GM12878 (cell line): Measurements from ENCODE around the gene CD1D.

ENCODE experiments used
- CREM ChIP-seq: IDR thresholded peaks from 2 replicates; pipeline ENCODE4 v1.6.1; 2014; ENCODE audit warnings: antibody characterized with exemption, low read depth
- EED ChIP-seq: sonication (generic); IDR thresholded peaks from 2 replicates; pipeline ENCODE4 v1.6.1; 2016; ENCODE audit warnings: antibody characterized with exemption, low read depth
- EP300 ChIP-seq, 2 experiments: fragments of 150-350 bp in 1 of 2; IDR thresholded peaks; 2 replicates each; pipeline ENCODE4 v1.6.1; 2011 to 2012; ENCODE audit warnings: low read depth in 2 of 2, low read length in 2 of 2, borderline replicate concordance in 1 of 2, improper control_type of control experiment in 1 of 2, inconsistent platforms in 1 of 2; ENCODE audit not compliant: control insufficient read depth in 1 of 2
- HCFC1 ChIP-seq: fragments of 150-350 bp; IDR thresholded peaks from 2 replicates; pipeline ENCODE4 v1.6.1; 2014; ENCODE audit warnings: low read length
- POLR2A ChIP-seq: IDR thresholded peaks from 2 replicates; pipeline ENCODE4 v1.6.1; 2011; ENCODE audit warnings: low read depth, mild to moderate bottlenecking, low read length
- POLR2AphosphoS5 ChIP-seq: IDR thresholded peaks from 2 replicates; pipeline ENCODE4 v1.6.1; 2011; ENCODE audit warnings: mild to moderate bottlenecking, low read length, inconsistent platforms
- RAD21 ChIP-seq: IDR thresholded peaks from 2 replicates; pipeline ENCODE4 v1.6.1; 2011; ENCODE audit warnings: mild to moderate bottlenecking, low read depth, low read length, moderate library complexity; ENCODE audit not compliant: insufficient read depth
- SP1 ChIP-seq: IDR thresholded peaks from one replicate; pipeline ENCODE4 v1.6.1; 2011; ENCODE audit warnings: low read depth, low read length
- TF ChIP-seq, protein P1 (sequence below), 3 experiments: IDR thresholded peaks in 2 of 3; conservative IDR thresholded peaks in 1 of 3; 2 replicates each; pipeline ENCODE4 v1.5.1; 2011; ENCODE audit warnings: low read depth in 3 of 3, low read length in 3 of 3, mild to moderate bottlenecking in 3 of 3, control low read depth in 2 of 3, moderate library complexity in 2 of 3, inconsistent platforms in 1 of 3, mixed read lengths in 1 of 3; ENCODE audit not compliant: control insufficient read depth in 2 of 3, insufficient read depth in 1 of 3; ENCODE audit errors: extremely low read depth in 1 of 3
- TF ChIP-seq, protein P2 (sequence below): fragments of 450-650 bp; IDR thresholded peaks from 2 replicates; pipeline ENCODE4 v1.6.1; 2016; ENCODE audit warnings: mild to moderate bottlenecking, moderate library complexity, borderline replicate concordance

DNA sequence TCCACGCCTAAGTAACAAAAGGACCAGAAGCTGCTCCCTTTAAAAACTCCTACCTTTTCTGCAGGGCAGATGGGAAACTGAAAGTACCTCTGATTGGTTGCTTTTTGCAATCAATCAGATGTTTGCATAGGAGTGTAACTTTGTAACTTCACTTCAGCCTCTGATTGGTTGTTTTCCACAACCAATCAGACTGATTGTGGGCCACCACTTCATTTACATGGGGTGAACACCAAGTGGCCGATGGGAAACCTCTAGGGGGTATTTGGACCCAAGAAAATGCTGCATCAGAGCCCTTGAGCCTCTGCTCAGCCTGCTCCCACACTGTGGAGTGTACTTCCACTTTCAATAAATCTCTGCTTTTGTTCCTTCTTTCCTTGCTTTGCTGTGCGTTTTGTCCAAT is 32.8 kb upstream of the CD1D start:
- TF ChIP-seq RAD21 (no peak), POLR2AphosphoS5 (no peak), EP300 (IDR thresholded peaks at IDR 0.05; ENCODE audit: borderline replicate concordance in 1 of 2, control insufficient read depth in 1 of 2, low read depth in 2 of 2, low read length in 2 of 2) (no peak), EED (no peak), SP1 (no peak), POLR2A (no peak), HCFC1 (no peak), CREM (no peak)
- TF ChIP-seq, protein P1, sequence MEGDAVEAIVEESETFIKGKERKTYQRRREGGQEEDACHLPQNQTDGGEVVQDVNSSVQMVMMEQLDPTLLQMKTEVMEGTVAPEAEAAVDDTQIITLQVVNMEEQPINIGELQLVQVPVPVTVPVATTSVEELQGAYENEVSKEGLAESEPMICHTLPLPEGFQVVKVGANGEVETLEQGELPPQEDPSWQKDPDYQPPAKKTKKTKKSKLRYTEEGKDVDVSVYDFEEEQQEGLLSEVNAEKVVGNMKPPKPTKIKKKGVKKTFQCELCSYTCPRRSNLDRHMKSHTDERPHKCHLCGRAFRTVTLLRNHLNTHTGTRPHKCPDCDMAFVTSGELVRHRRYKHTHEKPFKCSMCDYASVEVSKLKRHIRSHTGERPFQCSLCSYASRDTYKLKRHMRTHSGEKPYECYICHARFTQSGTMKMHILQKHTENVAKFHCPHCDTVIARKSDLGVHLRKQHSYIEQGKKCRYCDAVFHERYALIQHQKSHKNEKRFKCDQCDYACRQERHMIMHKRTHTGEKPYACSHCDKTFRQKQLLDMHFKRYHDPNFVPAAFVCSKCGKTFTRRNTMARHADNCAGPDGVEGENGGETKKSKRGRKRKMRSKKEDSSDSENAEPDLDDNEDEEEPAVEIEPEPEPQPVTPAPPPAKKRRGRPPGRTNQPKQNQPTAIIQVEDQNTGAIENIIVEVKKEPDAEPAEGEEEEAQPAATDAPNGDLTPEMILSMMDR (IDR thresholded peaks at IDR 0.05 in 2 of 3, conservative IDR thresholded peaks at IDR 0.05 in 1 of 3; ENCODE audit: control insufficient read depth in 2 of 3, extremely low read depth in 1 of 3, insufficient read depth in 1 of 3, low read depth in 3 of 3, low read length in 3 of 3) = no peak
- TF ChIP-seq, protein P2, sequence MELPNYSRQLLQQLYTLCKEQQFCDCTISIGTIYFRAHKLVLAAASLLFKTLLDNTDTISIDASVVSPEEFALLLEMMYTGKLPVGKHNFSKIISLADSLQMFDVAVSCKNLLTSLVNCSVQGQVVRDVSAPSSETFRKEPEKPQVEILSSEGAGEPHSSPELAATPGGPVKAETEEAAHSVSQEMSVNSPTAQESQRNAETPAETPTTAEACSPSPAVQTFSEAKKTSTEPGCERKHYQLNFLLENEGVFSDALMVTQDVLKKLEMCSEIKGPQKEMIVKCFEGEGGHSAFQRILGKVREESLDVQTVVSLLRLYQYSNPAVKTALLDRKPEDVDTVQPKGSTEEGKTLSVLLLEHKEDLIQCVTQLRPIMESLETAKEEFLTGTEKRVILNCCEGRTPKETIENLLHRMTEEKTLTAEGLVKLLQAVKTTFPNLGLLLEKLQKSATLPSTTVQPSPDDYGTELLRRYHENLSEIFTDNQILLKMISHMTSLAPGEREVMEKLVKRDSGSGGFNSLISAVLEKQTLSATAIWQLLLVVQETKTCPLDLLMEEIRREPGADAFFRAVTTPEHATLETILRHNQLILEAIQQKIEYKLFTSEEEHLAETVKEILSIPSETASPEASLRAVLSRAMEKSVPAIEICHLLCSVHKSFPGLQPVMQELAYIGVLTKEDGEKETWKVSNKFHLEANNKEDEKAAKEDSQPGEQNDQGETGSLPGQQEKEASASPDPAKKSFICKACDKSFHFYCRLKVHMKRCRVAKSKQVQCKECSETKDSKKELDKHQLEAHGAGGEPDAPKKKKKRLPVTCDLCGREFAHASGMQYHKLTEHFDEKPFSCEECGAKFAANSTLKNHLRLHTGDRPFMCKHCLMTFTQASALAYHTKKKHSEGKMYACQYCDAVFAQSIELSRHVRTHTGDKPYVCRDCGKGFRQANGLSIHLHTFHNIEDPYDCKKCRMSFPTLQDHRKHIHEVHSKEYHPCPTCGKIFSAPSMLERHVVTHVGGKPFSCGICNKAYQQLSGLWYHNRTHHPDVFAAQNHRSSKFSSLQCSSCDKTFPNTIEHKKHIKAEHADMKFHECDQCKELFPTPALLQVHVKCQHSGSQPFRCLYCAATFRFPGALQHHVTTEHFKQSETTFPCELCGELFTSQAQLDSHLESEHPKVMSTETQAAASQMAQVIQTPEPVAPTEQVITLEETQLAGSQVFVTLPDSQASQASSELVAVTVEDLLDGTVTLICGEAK = no peak
